Calu3 (cell line): ENCODE data around the gene LRRC46. TPM values are rescaled to one million over a fixed set of nuclear protein-coding genes. Genes with fewer than 3 reads are reported as not detected.

Source experiments
- BruUV-seq: library from RNA; stranded (reverse); fragments of 400-500 nt; replicated peaks from 2 replicates; lab custom pipeline; 2021; lab: Mats Ljungman, UMichigan
- CTCF ChIA-PET: fragments of 300-600 bp; sonication (Branson Sonifier 250); formaldehyde crosslinking; loops from one replicate; lab custom pipeline; 2022; ENCODE audit warnings: antibody characterized with exemption; lab: Charles Lee
- DNase-seq: peaks from one replicate; pipeline ENCODE4 v3.0.0; 2022
- H3K27ac Mint-ChIP-seq: one replicate; pipeline ENCODE4 v1.8.0; 2022; ENCODE audit warnings: mixed read lengths; ENCODE audit not compliant: unreplicated experiment
- H3K27me3 Mint-ChIP-seq: one replicate; pipeline ENCODE4 v1.8.0; 2022; ENCODE audit warnings: mixed read lengths; ENCODE audit not compliant: unreplicated experiment
- H3K36me3 Mint-ChIP-seq: one replicate; pipeline ENCODE4 v1.8.0; 2022; ENCODE audit warnings: mild to moderate bottlenecking, moderate library complexity, mixed read lengths; ENCODE audit not compliant: insufficient read depth, unreplicated experiment
- H3K4me1 Mint-ChIP-seq: one replicate; pipeline ENCODE4 v1.8.0; 2022; ENCODE audit warnings: mild to moderate bottlenecking, low read depth, mixed read lengths; ENCODE audit not compliant: unreplicated experiment
- H3K4me3 Mint-ChIP-seq: one replicate; pipeline ENCODE4 v1.8.0; 2022; ENCODE audit warnings: mild to moderate bottlenecking, low read depth, moderate library complexity, mixed read lengths; ENCODE audit not compliant: unreplicated experiment
- H3K9me3 Mint-ChIP-seq: one replicate; pipeline ENCODE4 v1.8.0; 2022; ENCODE audit warnings: low read depth, mixed read lengths; ENCODE audit not compliant: unreplicated experiment
- CTCF ChIP-seq: fragments of 200-600 bp; IDR thresholded peaks from one replicate; pipeline ENCODE4 v1.8.0; 2022; ENCODE audit warnings: antibody characterized with exemption; ENCODE audit not compliant: unreplicated experiment
- intact Hi-C: fragments of 100-400 bp; cut with micrococcal nuclease; formaldehyde crosslinking; loops from one replicate; pipeline ENCODE4 v1.10.0; 2022; ENCODE audit not compliant: unreplicated experiment
- total RNA-seq: library from RNA; stranded (reverse); gene quantifications from 2 replicates; pipeline ENCODE4 v1.2.3, GENCODE V29; 2022

LRRC46 gene
- total RNA-seq, 1 experiment from 2014 or later = 2.9 TPM

- Mint-ChIP-seq H3K36me3 (no peaks in the 10 kb centered on the region), H3K27ac (no peak overlapping the region), H3K4me1 (no peaks in the 10 kb centered on the region), H3K4me3 (no peak overlapping the region), H3K27me3 (peaks cover 95% of the 10 kb centered on the region), H3K9me3 (no peaks in the 10 kb centered on the region)
- BruUV-seq = no TSS peak
- no peak for TF ChIP-seq CTCF
- CTCF ChIA-PET = interaction anchor here (0.5 to 1.2 kb wide), 3 partner anchors 11 to 170 kb away, joined by 3 to 6 read pairs (median 4); no protein-coding TSS in a partner anchor
- no peak for DNase-seq
- intact Hi-C loops = no loop called here
Observed at GRCh38 chr17:47872651-47873161, 41.2 kb downstream of the LRRC46 start.

GRCh38 chr17:47873200-47874090, 42.0 kb downstream of the LRRC46 start:
- no peak for TF ChIP-seq CTCF
- Mint-ChIP-seq H3K27ac (no peak overlapping the region), H3K4me3 (no peak overlapping the region), H3K27me3 (peaks cover 95% of the 10 kb centered on the region), H3K9me3 (no peaks in the 10 kb centered on the region), H3K36me3 (peaks cover 4% of the 10 kb centered on the region), H3K4me1 (peaks cover 6% of the 10 kb centered on the region)
- intact Hi-C loops = no loop called here
- CTCF ChIA-PET = interaction anchor here (0.5 to 0.7 kb wide), 2 partner anchors 16 to 171 kb away, joined by 4 to 6 read pairs; no protein-coding TSS in a partner anchor
- BruUV-seq = no TSS peak
- DNase-seq = no peak

GRCh38 chr17:47875011-47875985, 43.8 kb downstream of the LRRC46 start:
- CTCF ChIA-PET = interaction anchor here (0.6 kb wide), 1 partner anchor 12 kb away, joined by 3 read pairs; no protein-coding TSS in a partner anchor
- H3K27me3 Mint-ChIP-seq = peaks cover 95% of the 10 kb centered on the region
- intact Hi-C loops = no loop called here
- TF ChIP-seq CTCF = no peak
- peaks cover 4% of the 10 kb centered on the region for H3K36me3 Mint-ChIP-seq
- no peak for DNase-seq
- H3K4me3 Mint-ChIP-seq = no peak overlapping the region
- H3K27ac Mint-ChIP-seq = no peak overlapping the region
- no peaks in the 10 kb centered on the region for H3K9me3 Mint-ChIP-seq
- H3K4me1 Mint-ChIP-seq = peaks cover 10% of the 10 kb centered on the region
- BruUV-seq = no TSS peak
